NOMO-1 (cell line): ENCODE data around the gene CCDC170.

Source experiments
- DNase-seq, 2 experiments: peaks; one replicate each; lab custom pipeline; 2025; ENCODE audit not compliant: unreplicated experiment in 2 of 2; lab: John Stamatoyannopoulos, UW

CCDC170 gene

GRCh38 chr6:151647976-151648639, 154.3 kb downstream of the CCDC170 start:
- no peak for DNase-seq

DNA sequence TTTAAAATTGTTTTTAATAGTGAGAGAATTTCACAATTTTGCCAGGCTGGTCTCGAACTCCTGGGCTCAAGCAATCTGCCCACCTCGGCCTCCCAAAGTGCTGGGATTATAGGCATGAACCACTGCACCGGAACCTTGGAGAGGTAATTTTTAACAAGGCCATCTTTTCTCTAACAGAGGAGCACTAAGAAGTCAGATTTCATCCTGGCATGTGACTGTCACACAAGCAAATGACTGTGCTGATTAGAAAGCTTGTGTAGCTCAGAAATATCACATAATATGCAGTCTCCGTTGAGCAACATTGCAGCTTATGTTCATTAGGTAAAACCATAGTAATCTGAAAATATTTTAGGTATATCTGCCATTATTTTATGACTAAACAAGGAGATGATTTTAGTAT, 156.0 kb downstream of the CCDC170 start:
- no peak for DNase-seq

DNA sequence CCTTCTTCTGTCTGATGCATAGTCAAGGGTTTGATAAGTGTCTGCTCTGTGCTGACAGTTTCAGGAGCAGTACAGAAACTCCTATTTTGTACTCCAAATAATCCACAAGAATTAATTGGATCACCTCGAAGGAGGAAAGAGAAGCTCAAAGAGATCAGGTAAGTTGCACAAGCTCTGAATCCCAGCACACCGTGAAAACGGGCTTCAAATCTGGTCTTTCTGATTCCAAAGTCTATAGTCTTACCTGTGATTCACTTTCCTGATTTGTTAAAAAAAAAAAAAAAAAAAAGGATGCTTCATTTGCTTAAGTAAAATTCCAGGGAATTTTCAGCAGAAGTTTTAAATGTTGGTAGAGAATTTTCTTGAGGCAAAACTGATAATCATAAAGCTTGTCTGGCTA, 157.8 kb downstream of the CCDC170 start:
- no peak for DNase-seq

DNA sequence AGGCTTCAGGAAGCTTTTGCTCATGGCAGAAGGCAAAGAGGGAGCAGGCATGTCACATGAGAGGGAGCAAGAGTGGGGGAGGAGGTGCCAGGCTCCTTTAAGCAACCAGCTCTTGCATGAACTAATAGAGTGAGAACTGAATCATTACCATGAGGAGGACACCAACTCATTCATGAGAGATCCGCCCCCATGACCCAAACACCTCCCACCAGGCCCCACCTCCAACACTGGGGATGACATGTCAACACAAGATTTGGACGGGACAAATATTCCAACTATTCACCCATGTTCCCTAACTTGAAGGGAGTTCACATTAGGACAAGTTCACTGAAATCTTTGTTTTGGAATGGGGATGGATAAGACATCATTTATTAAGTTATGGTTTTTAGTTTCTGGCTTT, 158.5 kb downstream of the CCDC170 start:
- no peak for DNase-seq

DNA sequence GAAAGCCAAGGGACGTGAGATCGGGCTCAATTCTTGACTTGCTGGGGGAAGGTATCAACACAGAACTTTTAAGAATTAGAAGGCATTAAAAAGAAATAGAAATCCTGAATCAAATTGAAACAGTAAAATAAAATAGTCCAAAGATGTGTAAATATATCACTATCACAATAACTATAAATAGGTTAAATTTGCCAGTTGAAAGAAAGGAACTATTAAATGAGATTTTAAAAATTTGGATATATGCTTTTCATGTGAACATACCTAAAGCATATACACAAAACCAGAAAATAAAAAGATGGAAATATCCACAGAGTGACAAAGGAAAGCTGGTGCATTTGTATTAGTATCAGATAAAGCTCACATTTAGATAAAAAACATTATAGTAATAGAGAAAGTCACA, 161.3 kb downstream of the CCDC170 start:
- no peak for DNase-seq

DNA sequence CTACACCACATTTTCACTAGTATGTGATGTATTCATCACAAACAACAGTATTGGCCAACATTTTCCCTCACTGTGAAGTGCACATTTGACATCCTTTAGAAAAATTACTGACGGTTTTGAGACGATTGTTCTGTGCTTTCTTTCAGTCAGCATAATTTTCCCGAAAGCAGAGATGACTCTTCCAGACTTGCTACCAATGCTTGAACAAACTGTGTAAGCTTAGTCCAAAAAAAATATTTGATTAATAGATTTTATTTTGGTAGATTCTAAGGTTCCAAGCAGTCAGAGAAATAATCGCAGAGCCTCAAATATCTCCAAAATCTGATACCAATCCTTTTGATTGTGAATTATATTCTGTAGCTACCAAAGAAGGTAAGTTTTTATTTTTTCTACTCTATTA, 162.6 kb downstream of the CCDC170 start:
- DNase-seq, result no peak

DNA sequence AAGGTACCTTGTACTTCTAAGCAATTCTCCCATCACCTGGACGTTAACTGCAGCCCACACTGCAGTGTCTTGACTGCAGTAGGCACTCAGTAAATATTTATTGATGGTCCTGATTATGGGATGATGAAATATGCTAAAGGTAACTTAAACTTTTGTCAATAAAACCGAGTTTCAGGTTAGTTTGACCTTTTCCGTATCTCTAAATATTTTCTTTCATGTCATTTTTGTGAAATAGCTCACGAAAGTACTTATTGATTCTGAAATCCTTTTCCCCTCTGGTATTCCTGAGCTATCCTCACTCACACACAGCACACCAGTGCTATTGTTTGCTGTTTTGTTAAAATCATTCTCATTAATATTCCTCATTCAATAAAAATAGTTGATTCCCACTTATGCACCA, 164.3 kb downstream of the CCDC170 start:
- no peak for DNase-seq

DNA sequence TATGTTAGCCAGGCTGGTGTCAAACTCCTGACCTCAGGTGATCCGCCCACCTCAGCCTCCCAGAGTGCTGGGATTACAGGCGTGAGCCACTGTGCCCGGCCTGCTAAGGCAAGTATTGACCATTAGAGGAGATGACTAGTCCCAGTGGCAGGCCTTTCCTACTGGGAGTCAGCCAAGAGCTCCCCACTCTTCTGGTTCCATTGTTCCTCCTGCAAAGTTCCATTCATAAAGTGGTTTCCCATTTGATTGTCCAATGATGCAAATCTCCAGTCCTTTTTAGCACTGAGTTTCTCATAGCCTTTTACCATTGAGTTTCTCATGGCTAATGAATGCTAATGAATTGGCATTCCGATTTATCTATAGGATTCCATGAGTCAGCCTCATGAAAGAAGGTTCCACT, 165.4 kb downstream of the CCDC170 start:
- DNase-seq, result no peak

DNA sequence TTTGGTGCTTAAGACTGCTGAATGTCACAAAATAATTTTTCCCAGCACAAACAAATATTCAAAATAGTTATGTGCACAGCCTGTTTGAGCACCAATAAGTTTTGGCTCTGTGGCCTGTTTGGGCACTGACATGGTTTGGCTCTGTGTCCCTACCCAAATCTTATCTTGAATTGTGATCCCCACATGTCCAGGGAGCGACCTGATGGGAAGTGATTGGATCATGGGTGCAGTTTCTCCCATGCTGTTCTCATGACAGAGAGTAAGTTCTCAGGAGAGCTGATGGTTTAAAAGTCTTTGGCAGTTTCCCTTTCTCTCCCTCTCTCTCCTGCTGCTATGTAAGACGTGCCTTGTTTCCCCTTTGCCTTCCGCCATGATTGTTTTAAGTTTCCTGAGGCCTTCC, 167.7 kb downstream of the CCDC170 start:
- no peak for DNase-seq

DNA sequence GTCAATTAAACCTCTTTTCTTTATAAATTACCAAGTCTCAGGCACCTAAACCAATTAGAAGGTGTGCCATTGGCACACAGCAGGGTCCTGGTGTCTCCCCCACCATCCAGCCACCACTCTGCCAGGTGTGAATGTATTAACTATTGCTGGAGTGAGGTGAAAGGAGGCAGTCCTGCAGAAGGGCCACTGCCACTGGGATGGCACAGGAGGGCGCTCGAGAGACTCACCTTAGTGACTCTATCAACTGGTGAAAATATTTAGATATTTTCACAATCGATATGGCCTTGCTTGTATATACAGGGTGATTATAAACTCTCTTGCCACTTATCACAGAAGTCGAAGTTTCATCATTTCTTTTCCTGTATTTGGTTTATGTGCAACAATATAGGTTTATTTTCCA, 168.1 kb downstream of the CCDC170 start:
- no peak for DNase-seq

- no peak for DNase-seq
Observed at GRCh38 chr6:151663559-151663958, 169.7 kb downstream of the CCDC170 start.

DNA sequence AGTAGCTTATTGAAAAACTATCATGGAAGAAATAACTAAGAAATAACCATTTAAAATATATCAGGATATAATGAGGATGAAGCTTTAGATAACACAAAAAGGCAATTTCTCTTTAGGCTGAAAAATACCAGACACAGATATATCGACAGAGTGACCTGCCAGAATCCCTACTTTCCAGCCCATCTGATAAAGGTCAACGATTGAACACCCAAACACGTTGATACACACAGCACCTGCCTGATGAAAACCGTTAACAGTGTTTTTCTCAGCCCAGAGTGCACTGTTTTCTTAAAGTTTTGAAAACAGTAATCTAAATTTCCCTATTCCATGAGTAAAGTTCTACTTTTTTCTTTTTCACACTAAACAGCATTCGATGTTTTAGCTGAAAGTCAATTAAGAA, 170.6 kb downstream of the CCDC170 start:
- no peak for DNase-seq

DNA sequence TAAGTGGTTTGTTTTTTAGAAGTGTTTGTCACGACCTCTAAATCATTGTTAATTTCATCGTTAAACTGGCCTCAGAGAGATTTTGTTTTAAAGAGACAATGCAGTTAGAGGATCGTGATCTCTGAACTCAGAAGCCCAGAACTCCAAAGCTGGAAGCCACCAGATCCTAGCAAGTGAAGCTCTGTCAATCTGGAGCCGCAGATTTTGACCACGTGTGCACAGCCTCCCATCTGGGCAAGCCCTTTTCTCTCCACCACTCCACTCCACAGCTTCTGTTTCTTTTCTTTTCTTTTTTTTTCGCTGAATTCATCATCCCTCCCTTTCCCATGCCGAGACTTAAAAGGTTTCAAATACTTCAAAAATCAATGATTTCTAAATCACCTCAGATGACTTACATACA, 171.5 kb downstream of the CCDC170 start:
- no peak for DNase-seq

DNA sequence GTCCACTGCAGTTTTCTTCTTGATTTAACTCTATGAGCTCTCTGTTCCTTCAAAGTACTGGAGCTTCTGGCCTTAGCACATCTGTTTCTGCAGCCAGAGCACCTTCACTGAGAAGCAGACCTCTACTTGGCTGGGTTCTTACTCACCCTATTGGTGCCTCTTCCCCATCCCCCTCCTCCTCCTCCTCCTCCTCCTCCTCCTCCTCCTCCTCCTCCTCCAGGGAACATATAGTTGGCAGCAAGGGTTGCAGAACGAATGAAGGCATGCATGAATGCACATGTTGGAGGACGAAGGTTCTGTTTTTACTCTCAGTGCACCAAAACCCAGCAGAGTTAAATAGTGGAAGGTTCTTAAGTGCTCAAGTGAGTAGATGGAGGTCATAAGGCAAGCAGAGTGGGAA, 172.7 kb downstream of the CCDC170 start:
- no peak for DNase-seq

DNA sequence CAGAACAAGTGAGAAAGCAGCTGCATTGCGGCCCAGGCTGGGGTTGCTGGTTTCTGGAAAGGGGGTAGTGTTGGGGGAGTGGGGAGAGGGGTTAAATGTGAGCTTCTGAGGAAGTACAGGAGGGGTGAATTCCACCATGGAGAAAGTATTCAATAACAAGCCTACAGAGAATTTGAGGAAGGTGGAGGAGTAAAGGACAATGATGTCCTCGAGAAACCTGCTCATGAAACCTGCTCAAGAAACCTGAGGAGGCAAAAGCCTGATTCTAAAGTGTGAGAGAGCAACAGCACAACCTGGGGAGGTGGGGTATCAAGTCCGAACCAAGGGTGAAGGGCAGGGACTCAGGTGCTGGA, 175.4 kb downstream of the CCDC170 start:
- no peak for DNase-seq

- DNase-seq, result no peak
Observed at GRCh38 chr6:151670116-151670515, 176.3 kb downstream of the CCDC170 start.
